MM.1S (cell line): ENCODE measurements around the gene RHEB.

ENCODE experiments used
- DNase-seq: peaks from one replicate; pipeline ENCODE4 v3.0.0-alpha.2; 2015
- H2AFZ ChIP-seq: fragments of 300-600 bp; sonication (generic); 2 replicates; pipeline ENCODE4 v1.6.0; 2016; ENCODE audit warnings: antibody characterized with exemption, low read length
- H3F3A ChIP-seq: fragments of 300-600 bp; sonication (generic); 2 replicates; pipeline ENCODE4 v1.6.1; 2016; ENCODE audit warnings: mild to moderate bottlenecking, antibody characterized with exemption, low read length, moderate library complexity, mixed read lengths; ENCODE audit not compliant: insufficient read depth
- H3K27ac ChIP-seq: fragments of 300-600 bp; sonication (generic); 2 replicates; pipeline ENCODE4 v1.5.1; 2016; ENCODE audit warnings: mild to moderate bottlenecking, low read length
- H3K27me3 ChIP-seq: fragments of 300-600 bp; sonication (generic); replicated peaks from 2 replicates; pipeline ENCODE4 v1.6.0; 2016; ENCODE audit warnings: low read length; ENCODE audit not compliant: insufficient read depth
- H3K36me3 ChIP-seq: fragments of 300-600 bp; sonication (generic); replicated peaks from 2 replicates; pipeline ENCODE4 v1.6.1; 2016; ENCODE audit warnings: mild to moderate bottlenecking, low read length, mixed read lengths; ENCODE audit not compliant: insufficient read depth
- H3K4me1 ChIP-seq: fragments of 300-600 bp; sonication (generic); 2 replicates; pipeline ENCODE4 v1.6.1; 2016; ENCODE audit warnings: low read length, mixed read lengths
- H3K4me2 ChIP-seq: fragments of 300-600 bp; sonication (generic); 2 replicates; pipeline ENCODE4 v1.6.0; 2016; ENCODE audit warnings: low read depth, low read length
- H3K4me3 ChIP-seq: fragments of 300-600 bp; sonication (generic); 2 replicates; pipeline ENCODE4 v1.5.1; 2016; ENCODE audit warnings: low read length, mixed read lengths
- H3K79me2 ChIP-seq: fragments of 300-600 bp; sonication (generic); 2 replicates; pipeline ENCODE4 v1.6.1; 2016; ENCODE audit warnings: mixed run types, low read length, mixed read lengths
- H3K9ac ChIP-seq: fragments of 300-600 bp; sonication (generic); 2 replicates; pipeline ENCODE4 v1.6.1; 2016; ENCODE audit warnings: low read length, mixed read lengths
- H3K9me2 ChIP-seq: fragments of 300-600 bp; sonication (generic); replicated peaks from 2 replicates; pipeline ENCODE4 v1.6.1; 2016; ENCODE audit warnings: mild to moderate bottlenecking, low read length, mixed read lengths; ENCODE audit not compliant: insufficient read depth
- H3K9me3 ChIP-seq: fragments of 300-600 bp; sonication (generic); replicated peaks from 2 replicates; pipeline ENCODE4 v1.6.1; 2016; ENCODE audit warnings: mild to moderate bottlenecking, low read length, mixed read lengths; ENCODE audit not compliant: insufficient read depth
- H4K20me1 ChIP-seq: fragments of 300-600 bp; sonication (generic); 2 replicates; pipeline ENCODE4 v1.6.1; 2016; ENCODE audit warnings: mild to moderate bottlenecking, low read length, moderate library complexity, mixed read lengths; ENCODE audit not compliant: insufficient read depth
- CTCF ChIP-seq: fragments of 300-600 bp; sonication (generic); IDR thresholded peaks from 2 replicates; pipeline ENCODE4 v1.5.1; 2016; ENCODE audit warnings: antibody characterized with exemption, low read length, mixed read lengths
- EZH2 ChIP-seq: fragments of 300-600 bp; sonication (generic); optimal IDR thresholded peaks from 2 replicates; pipeline ENCODE3; 2017; ENCODE audit warnings: low read depth, mild to moderate bottlenecking, antibody characterized with exemption, low read length, mixed read lengths
- EZH2phosphoT487 ChIP-seq: fragments of 300-600 bp; sonication (generic); IDR thresholded peaks from 2 replicates; pipeline ENCODE4 v1.6.1; 2018; ENCODE audit warnings: antibody characterized with exemption, low read length

The RHEB gene

GRCh38 chr7:151456782-151457181 is 62.9 kb downstream of the RHEB start:
- H3K9me2 ChIP-seq = no peaks in the 10 kb centered on the region
- no peak overlapping the region for H3K4me3 ChIP-seq
- no peaks in the 10 kb centered on the region for H3K36me3 ChIP-seq
- H3K27me3 ChIP-seq = peaks cover 9% of the 10 kb centered on the region; the same call in 1 of the 2 replicates
- TF ChIP-seq EZH2 (no peak), EZH2phosphoT487 (no peak), CTCF (no peak)
- H3K4me1 ChIP-seq = no peaks in the 10 kb centered on the region
- DNase-seq = no peak
- H3K79me2 ChIP-seq = no peaks in the 10 kb centered on the region
- no peak overlapping the region for H3K27ac ChIP-seq
- H3K4me2 ChIP-seq = no peak overlapping the region
- no peak overlapping the region for H2AFZ ChIP-seq
- no peaks in the 10 kb centered on the region for H4K20me1 ChIP-seq
- no peak overlapping the region for H3K9ac ChIP-seq
- H3F3A ChIP-seq = no peaks in the 10 kb centered on the region
- no peaks in the 10 kb centered on the region for H3K9me3 ChIP-seq

- Histone ChIP-seq H3K36me3 (no peaks in the 10 kb centered on the region), H3K27ac (no peak overlapping the region), H3K9ac (no peak overlapping the region), H3K4me1 (no peaks in the 10 kb centered on the region), H3K4me2 (no peak overlapping the region), H3K79me2 (no peaks in the 10 kb centered on the region), H3K4me3 (no peak overlapping the region), H4K20me1 (no peaks in the 10 kb centered on the region), H3K9me2 (no peaks in the 10 kb centered on the region), H3K9me3 (no peaks in the 10 kb centered on the region), H3F3A (no peaks in the 10 kb centered on the region), H2AFZ (no peak overlapping the region), H3K27me3 (peaks cover 9% of the 10 kb centered on the region; the same call in 1 of the 2 replicates)
- no peak for DNase-seq
- TF ChIP-seq CTCF = no peak
- no peak for TF ChIP-seq EZH2phosphoT487
- no peak for TF ChIP-seq EZH2
Observed at GRCh38 chr7:151456276-151456675, 63.4 kb downstream of the RHEB start.

GRCh38 chr7:151455690-151456089 is 64.0 kb downstream of the RHEB start:
- H3K4me1 ChIP-seq = no peaks in the 10 kb centered on the region
- H3K9ac ChIP-seq = no peak overlapping the region
- no peak overlapping the region for H3K4me3 ChIP-seq
- H2AFZ ChIP-seq = no peak overlapping the region
- no peaks in the 10 kb centered on the region for H3K9me2 ChIP-seq
- H3K4me2 ChIP-seq = no peak overlapping the region
- no peaks in the 10 kb centered on the region for H3K79me2 ChIP-seq
- no peak overlapping the region for H3K27ac ChIP-seq
- H4K20me1 ChIP-seq = no peaks in the 10 kb centered on the region
- peaks cover 15% of the 10 kb centered on the region; the same call in 1 of the 2 replicates for H3K27me3 ChIP-seq
- no peaks in the 10 kb centered on the region for H3K9me3 ChIP-seq
- no peak for TF ChIP-seq CTCF
- no peaks in the 10 kb centered on the region for H3K36me3 ChIP-seq
- DNase-seq = no peak
- H3F3A ChIP-seq = no peaks in the 10 kb centered on the region
